ENCODE measurements around the gene DCAF5.

DCAF5 gene

GRCh38 chr14:69017706-69018105, 135.2 kb downstream of the DCAF5 start:
- no peak for DNase-seq (ENCODE audit: low spot score)
- no peak for TF ChIP-seq CTCF (IDR thresholded peaks at IDR 0.05; ENCODE audit: borderline replicate concordance, control extremely low read depth, extremely low read depth, insufficient read depth, missing control alignments)
- in situ Hi-C loops (cut with MboI; ENCODE audit: low sequenced_read_pairs, unreplicated experiment), result no loop called here

- no peak for TF ChIP-seq CTCF (IDR thresholded peaks at IDR 0.05; ENCODE audit: borderline replicate concordance, control extremely low read depth, extremely low read depth, insufficient read depth, missing control alignments)
- in situ Hi-C loops (cut with MboI; ENCODE audit: low sequenced_read_pairs, unreplicated experiment), result no loop called here
- no peak for DNase-seq (ENCODE audit: low spot score)
Measured at GRCh38 chr14:69014829-69015259, 138.1 kb downstream of the DCAF5 start.

GRCh38 chr14:69013943-69014782, 138.8 kb downstream of the DCAF5 start:
- no peak for DNase-seq (ENCODE audit: low spot score)
- in situ Hi-C loops (cut with MboI; ENCODE audit: low sequenced_read_pairs, unreplicated experiment), result no loop called here

GRCh38 chr14:69012256-69012953, 140.5 kb downstream of the DCAF5 start:
- no peak for TF ChIP-seq CTCF (IDR thresholded peaks at IDR 0.05; ENCODE audit: borderline replicate concordance, control extremely low read depth, extremely low read depth, insufficient read depth, missing control alignments)
- DNase-seq (ENCODE audit: low spot score), result no peak
- in situ Hi-C loops (cut with MboI; ENCODE audit: low sequenced_read_pairs, unreplicated experiment), result no loop called here

More at GRCh38 chr14:69013943-69014782, 138.8 kb downstream of the DCAF5 start:
- no peak for TF ChIP-seq CTCF (IDR thresholded peaks at IDR 0.05; ENCODE audit: borderline replicate concordance, control extremely low read depth, extremely low read depth, insufficient read depth, missing control alignments)

GRCh38 chr14:69010648-69011047, 142.3 kb downstream of the DCAF5 start:
- no peak for TF ChIP-seq CTCF (IDR thresholded peaks at IDR 0.05; ENCODE audit: borderline replicate concordance, control extremely low read depth, extremely low read depth, insufficient read depth, missing control alignments)
- in situ Hi-C loops (cut with MboI; ENCODE audit: low sequenced_read_pairs, unreplicated experiment), result no loop called here
- DNase-seq (ENCODE audit: low spot score), result no peak

GRCh38 chr14:69008421-69008884, 144.5 kb downstream of the DCAF5 start:
- TF ChIP-seq CTCF (IDR thresholded peaks at IDR 0.05; ENCODE audit: borderline replicate concordance, control extremely low read depth, extremely low read depth, insufficient read depth, missing control alignments), result no peak
- in situ Hi-C loops (cut with MboI; ENCODE audit: low sequenced_read_pairs, unreplicated experiment), result no loop called here
- no peak for DNase-seq (ENCODE audit: low spot score)

All from GM13976 (cell line).